Raji (cell line): Measurements from ENCODE around the gene TMUB1.

Experiments used
- POLR2A ChIP-seq: IDR thresholded peaks from 2 replicates; pipeline ENCODE4 v1.6.1; 2011; ENCODE audit warnings: low read depth, low read length, control low read depth; ENCODE audit not compliant: insufficient read depth

Gene TMUB1

GRCh38 chr7:151048911-151049463 is 34.3 kb downstream of the TMUB1 start:
- TF ChIP-seq POLR2A, result no peak

GRCh38 chr7:151047976-151048815 is 35.1 kb downstream of the TMUB1 start, which contains the start of gene ASIC3:
Gene ASIC3, plus strand, starts transcription at chr7:151048531. Its CDS starts 355 bp downstream, at chr7:151048886.
- TF ChIP-seq POLR2A, result no peak

- TF ChIP-seq POLR2A, result no peak
Observed at GRCh38 chr7:151046603-151047573, 36.4 kb downstream of the TMUB1 start.

GRCh38 chr7:151045967-151046366 is 37.3 kb downstream of the TMUB1 start:
- TF ChIP-seq POLR2A, result no peak

GRCh38 chr7:151045262-151045661 is 38.0 kb downstream of the TMUB1 start:
- no peak for TF ChIP-seq POLR2A

- no peak for TF ChIP-seq POLR2A
Observed at GRCh38 chr7:151043959-151044358, 39.3 kb downstream of the TMUB1 start.

- no peak for TF ChIP-seq POLR2A
Observed at GRCh38 chr7:151040616-151041375, 42.5 kb downstream of the TMUB1 start.

GRCh38 chr7:151039850-151040548 is 43.3 kb downstream of the TMUB1 start:
- TF ChIP-seq POLR2A, result no peak

- no peak for TF ChIP-seq POLR2A
Observed at GRCh38 chr7:151038951-151039849, 44.1 kb downstream of the TMUB1 start.

GRCh38 chr7:151035902-151036301 is 47.4 kb downstream of the TMUB1 start:
- TF ChIP-seq POLR2A, result no peak

GRCh38 chr7:151035026-151035717 is 48.1 kb downstream of the TMUB1 start:
- no peak for TF ChIP-seq POLR2A

GRCh38 chr7:151034312-151035025 is 48.8 kb downstream of the TMUB1 start:
- TF ChIP-seq POLR2A, result no peak

- no peak for TF ChIP-seq POLR2A
Observed at GRCh38 chr7:151033864-151034249, 49.4 kb downstream of the TMUB1 start.
